Endothelial cell of hepatic sinusoid (primary cell): ENCODE data around the gene HCN4.

Experiments
- in situ Hi-C: cut with HindIII; loops from 2 replicates; pipeline ENCODE4 v1.10.0; 2017; ENCODE audit warnings: low sequenced_read_pairs

The HCN4 gene

GRCh38 chr15:73352082-73352481 is 16.7 kb downstream of the HCN4 start:
- in situ Hi-C loops, result no loop called here

DNA sequence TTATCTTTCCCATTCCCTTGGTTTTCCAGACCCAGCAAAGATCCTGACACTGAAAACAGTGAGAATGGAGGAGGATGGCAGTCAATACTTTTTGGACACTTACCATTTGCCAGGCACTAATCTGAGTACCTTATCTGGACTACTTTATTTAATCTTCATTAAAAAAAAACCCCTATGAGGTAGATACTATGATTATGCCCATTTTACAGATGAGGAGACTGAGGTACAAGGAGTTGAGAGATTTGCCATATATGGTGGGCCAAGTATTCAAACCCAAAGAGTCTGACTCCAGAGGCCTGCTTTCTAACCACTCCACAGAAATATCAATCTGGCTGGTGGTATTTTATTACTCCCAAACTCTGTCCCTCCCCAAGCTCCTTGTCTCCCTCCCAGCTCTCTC is 19.6 kb downstream of the HCN4 start:
- in situ Hi-C loops, result no loop called here

- in situ Hi-C loops, result no loop called here
Observed at GRCh38 chr15:73346735-73347312, 21.9 kb downstream of the HCN4 start.

DNA sequence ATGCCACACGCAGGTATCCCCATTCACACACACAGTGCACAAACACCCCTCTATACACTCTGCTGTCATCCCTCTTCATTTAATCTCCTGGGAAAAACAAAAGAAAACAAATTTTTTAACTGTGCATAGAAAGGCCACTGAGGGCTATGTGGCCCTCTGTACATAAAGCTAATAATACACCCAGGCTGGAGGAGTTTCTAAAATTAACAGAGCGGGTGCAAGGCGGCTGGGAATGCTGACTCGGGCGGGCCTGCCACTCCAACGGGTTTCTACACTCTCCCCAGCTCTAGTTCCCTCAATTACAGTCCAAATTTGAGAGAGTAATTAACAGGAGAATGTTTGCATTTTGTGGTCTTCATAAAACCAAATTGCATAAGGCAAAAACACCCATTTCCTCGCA is 23.1 kb downstream of the HCN4 start:
- in situ Hi-C loops, result no loop called here

DNA sequence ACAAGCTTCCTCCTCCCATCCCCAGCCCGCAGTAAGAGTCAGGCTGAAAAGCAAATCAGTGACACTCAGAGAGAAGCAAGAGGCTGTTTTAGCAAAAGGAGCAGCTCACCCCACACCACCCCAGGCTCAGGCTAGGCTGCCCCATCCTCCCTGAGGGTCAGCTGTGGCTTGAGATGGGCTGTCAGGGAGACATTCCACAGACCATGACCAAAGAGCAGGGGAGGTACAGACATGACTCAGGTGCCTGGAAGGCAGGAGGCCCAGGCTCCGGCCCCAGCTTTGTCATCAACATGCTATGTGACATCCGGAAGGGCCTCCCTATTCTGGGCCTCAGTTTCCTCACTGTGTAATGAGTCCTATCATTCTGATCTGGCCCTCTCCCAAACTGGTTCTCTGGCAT is 24.7 kb downstream of the HCN4 start:
- in situ Hi-C loops, result no loop called here

- in situ Hi-C loops, result no loop called here
Observed at GRCh38 chr15:73341886-73342600, 26.7 kb downstream of the HCN4 start.

GRCh38 chr15:73340502-73341192 is 28.1 kb downstream of the HCN4 start:
- in situ Hi-C loops, result no loop called here

DNA sequence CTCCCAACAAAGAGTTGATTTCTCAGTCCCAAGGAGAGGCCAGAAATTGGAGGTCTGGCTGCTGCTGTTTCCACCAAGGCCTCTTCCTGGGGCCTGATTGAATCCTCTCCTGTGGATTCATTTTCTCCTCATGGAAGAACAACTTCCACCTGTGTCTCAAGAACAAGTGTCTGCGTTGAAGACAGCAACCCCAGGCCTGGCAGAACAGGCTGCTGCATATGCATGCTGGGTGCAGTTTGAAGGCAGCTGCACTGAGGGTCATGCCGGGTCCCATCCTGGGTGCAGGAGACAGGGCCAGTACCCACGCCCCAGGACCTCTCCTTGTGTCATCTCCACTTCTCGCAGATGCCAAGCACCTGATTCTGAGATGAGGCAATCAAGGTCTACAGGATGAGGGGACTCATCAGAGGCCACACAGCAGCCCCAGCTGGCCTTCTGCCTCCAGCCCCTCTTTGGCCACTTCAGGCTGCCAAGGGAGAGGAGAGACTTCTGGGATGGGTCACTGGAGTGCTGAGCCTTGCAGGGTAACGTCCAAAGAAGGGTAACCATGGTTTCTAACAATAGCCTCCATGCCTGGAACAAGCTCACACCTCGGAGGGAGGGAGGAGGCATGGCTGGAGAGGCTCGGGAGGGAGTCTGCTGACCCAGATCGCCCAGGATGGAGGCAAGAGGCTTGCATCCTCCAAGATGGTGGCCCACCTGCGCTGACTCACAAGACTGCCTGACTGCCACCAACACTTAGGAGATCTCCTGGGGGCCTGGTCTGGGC is 30.0 kb downstream of the HCN4 start:
- in situ Hi-C loops, result no loop called here

- in situ Hi-C loops, result no loop called here
Observed at GRCh38 chr15:73338058-73338457, 30.7 kb downstream of the HCN4 start.

GRCh38 chr15:73337187-73337586 is 31.6 kb downstream of the HCN4 start:
- in situ Hi-C loops, result no loop called here

DNA sequence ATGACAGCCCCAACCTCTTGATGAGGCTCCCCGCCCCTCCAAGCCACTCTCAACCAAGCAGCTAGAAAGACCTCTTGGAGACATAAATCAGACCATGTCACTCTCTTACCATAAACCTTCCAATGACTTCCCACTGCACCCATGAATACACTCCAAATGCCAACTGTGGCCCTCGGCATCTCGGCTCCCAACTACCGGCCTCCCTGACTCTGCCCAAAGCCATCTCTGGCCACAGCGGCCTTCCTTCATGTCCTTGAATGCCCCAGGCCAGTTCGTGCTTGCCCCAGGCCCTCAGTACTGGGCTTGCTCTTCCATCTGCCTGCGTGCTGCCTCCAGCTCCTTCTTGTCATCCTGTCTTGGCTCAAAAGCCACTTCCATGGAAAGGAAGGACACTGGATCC is 32.0 kb downstream of the HCN4 start:
- in situ Hi-C loops, result no loop called here

DNA sequence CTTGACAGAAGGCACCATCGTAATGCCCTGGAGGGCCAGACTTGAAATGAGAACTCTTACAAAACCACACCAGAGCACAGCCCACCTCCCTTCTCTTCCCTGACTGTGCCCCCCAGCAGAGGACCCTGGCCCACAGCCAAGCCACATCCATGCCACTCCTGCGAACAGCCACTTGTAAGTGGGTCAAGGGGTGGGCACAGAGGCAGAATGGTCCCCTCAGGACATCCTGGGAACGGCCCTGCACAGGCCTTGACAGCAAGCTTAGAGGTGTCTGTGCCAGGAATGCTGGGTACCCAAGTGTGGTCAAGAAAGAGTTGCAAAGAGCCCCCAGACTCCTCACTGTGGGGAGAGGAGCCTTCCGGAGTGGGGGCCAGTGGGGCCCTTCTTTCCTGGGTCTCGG is 33.3 kb downstream of the HCN4 start:
- in situ Hi-C loops, result no loop called here

GRCh38 chr15:73335026-73335425 is 33.7 kb downstream of the HCN4 start:
- in situ Hi-C loops, result no loop called here

DNA sequence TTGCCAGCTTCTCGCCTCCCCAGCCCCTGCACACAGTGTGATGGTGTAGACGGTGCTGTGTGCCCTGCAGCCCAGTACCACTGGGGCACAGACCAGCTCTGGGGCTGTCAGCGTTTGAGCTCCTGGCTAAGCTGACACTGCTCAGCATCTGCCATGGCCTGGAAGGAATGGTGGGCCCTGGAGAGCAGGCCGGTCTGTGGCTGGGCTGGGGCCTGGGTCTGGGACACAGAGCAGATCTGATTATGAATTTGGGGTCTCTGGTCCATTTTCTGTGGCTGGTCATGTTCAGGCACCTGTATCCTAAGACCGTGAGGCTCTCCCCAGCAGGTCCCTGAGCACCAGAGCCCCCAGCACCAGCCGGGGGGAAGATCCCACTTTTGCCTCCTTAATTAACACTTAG is 34.7 kb downstream of the HCN4 start:
- in situ Hi-C loops, result no loop called here

- in situ Hi-C loops, result no loop called here
Observed at GRCh38 chr15:73333001-73333400, 35.8 kb downstream of the HCN4 start.

GRCh38 chr15:73331991-73332925 is 36.5 kb downstream of the HCN4 start:
- in situ Hi-C loops, result no loop called here

DNA sequence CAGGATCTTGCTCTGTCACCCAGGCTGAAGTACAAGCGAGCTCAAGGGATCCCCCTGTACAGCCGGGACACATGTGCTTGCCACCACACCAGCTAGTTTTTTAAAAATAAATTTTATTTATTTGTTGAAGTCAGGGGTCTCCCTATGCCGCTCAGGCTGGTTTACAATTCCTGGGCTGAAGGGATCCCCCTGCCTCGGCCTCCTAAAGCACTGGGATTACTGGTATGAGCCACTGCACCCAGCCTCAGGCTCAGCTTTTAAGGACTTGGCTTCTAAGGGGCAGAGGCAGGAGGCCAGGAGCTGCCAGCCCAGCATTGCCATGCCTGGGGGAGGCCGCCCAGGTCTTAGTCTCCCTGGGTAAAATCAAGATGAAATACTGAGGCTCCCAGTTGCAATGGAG is 37.3 kb downstream of the HCN4 start:
- in situ Hi-C loops, result no loop called here

GRCh38 chr15:73330206-73331051 is 38.3 kb downstream of the HCN4 start:
- in situ Hi-C loops, result no loop called here

GRCh38 chr15:73329501-73330200 is 39.1 kb downstream of the HCN4 start:
- in situ Hi-C loops, result no loop called here
